AG04450 (cell line): ENCODE data around the gene RPH3AL. TPM values are rescaled to one million over a fixed set of nuclear protein-coding genes. Genes with fewer than 3 reads are reported as not detected.

Experiments used
- CTCF ChIA-PET: fragments of 300-600, 350-600 bp; formaldehyde crosslinking; extraction: SDS; loops from one replicate; lab custom pipeline; 2022; ENCODE audit warnings: antibody characterized with exemption, inconsistent platforms; lab: Charles Lee
- POLR2A ChIA-PET: fragments of 350-600 bp; formaldehyde crosslinking; extraction: SDS; loops from one replicate; lab custom pipeline; 2021; ENCODE audit warnings: antibody characterized with exemption, inconsistent platforms; lab: Yijun Ruan, JAX
- DNase-seq: peaks from one replicate; pipeline ENCODE4 v3.0.0-alpha.2; 2011; ENCODE audit warnings: low read depth, low spot score
- H3K27ac ChIP-seq: one replicate; pipeline ENCODE4 v1.5.1; 2012; ENCODE audit warnings: low read depth, low read length, control low read depth
- H3K27me3 ChIP-seq: one replicate; pipeline ENCODE4 v1.6.0; 2012; ENCODE audit warnings: low read length; ENCODE audit not compliant: control insufficient read depth, insufficient read depth
- H3K4me3 ChIP-seq: 2 replicates; pipeline ENCODE4 v1.5.1; 2011; ENCODE audit warnings: mild to moderate bottlenecking, low read depth, low read length, control low read depth
- H3K9me3 ChIP-seq: 2 replicates; pipeline ENCODE4 v1.5.1; 2012; ENCODE audit warnings: low read length; ENCODE audit not compliant: control insufficient read depth, insufficient read depth
- polyA plus RNA-seq: library from polyadenylated mRNA; depleted of rRNA; stranded (reverse); fragments of >200 nt; gene quantifications from 2 replicates; pipeline ENCODE4 v1.2.3, GENCODE V29; 2011
- TF ChIP-seq, protein P1 (sequence below): IDR thresholded peaks from 2 replicates; pipeline ENCODE4 v1.5.1; 2011; ENCODE audit warnings: low read depth, low read length, control low read depth, inconsistent platforms

Gene RPH3AL
- polyA plus RNA-seq, 1 experiment, result 1.3 TPM

DNA sequence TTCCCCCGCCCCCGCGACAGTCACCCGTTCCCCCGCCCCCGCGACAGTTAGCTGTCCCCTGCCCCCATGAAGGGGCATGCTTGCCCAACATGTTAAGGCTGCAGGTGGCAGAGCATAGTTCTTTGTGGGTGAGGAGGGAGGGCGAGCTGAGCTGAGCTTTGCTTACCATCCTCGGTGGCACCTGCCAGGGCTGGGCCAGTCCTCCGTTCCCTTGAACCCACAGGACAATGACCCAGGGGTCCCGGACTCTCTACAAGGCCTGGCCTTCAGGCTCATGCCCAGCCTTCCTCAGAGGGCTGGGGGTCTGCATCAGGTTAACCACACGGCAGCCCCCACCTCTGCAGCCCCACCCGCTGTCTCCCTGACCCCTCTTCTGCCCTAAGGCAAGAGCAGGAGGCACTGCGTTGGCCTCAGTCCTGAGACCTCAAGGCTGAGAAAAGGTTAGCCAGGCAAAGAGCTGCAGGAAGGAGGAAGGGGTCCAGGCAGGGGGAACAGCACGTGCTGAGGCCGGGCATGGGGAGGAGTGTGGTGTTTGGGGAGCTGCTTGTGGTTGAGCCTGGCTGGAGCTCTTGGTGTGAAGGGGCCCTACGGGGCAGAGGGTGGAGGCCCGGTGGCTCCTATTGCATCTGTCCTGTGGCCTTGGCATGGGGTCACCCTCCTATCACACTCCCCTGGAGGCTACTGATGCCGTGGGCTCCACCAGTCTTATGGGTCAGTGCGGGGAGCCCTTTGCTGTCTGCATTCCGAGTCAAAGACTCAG is 159.8 kb downstream of the RPH3AL start:
- H3K9me3 ChIP-seq, result peaks cover 16% of the 10 kb centered on the region
- H3K4me3 ChIP-seq, result no peak overlapping the region
- H3K27me3 ChIP-seq, result peaks cover 11% of the 10 kb centered on the region
- TF ChIP-seq, protein P1, sequence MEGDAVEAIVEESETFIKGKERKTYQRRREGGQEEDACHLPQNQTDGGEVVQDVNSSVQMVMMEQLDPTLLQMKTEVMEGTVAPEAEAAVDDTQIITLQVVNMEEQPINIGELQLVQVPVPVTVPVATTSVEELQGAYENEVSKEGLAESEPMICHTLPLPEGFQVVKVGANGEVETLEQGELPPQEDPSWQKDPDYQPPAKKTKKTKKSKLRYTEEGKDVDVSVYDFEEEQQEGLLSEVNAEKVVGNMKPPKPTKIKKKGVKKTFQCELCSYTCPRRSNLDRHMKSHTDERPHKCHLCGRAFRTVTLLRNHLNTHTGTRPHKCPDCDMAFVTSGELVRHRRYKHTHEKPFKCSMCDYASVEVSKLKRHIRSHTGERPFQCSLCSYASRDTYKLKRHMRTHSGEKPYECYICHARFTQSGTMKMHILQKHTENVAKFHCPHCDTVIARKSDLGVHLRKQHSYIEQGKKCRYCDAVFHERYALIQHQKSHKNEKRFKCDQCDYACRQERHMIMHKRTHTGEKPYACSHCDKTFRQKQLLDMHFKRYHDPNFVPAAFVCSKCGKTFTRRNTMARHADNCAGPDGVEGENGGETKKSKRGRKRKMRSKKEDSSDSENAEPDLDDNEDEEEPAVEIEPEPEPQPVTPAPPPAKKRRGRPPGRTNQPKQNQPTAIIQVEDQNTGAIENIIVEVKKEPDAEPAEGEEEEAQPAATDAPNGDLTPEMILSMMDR, result no peak
- no peak for DNase-seq
- ChIA-PET POLR2A (no interaction called here), CTCF (no interaction called here)
- H3K27ac ChIP-seq, result no peak overlapping the region

DNA sequence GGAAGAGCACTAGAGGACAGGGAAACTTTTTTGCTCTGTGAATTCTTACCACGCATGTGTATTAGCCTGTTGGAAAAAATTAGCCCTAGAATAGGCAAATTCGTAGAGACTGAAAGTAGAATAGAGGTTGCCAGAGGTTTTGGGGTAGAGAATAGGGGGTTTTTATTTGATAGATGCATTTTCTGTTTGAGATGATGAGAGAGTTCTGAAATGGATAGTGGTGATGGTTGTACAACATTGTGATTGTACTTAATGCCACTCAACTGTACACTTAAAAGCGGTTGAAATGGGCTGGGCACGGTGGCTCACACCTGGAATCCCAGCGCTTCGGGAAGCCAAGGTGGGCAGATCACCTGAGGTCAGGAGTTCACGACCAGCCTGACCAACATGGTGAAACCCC is 163.2 kb downstream of the RPH3AL start:
- H3K9me3 ChIP-seq, result peaks cover 16% of the 10 kb centered on the region

DNA sequence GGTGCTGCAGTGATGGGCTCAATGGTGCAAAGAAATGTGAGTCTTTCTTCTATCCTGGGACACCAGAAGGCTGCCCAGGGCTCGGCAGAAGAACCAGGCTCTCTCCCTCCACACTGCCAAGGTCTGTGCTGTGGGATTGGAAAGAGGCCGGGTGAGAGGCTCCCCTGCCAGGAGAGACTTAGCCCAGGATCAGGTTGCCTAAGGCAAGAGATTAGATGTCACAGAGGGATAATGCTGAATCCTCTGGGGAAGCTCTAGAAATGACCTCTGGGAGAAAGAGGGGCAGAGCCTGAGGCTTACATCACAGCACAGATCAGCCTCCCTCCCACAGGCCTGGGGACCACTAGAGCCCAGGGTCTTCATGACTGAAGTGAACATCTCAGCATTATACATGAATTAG is 165.5 kb downstream of the RPH3AL start:
- Histone ChIP-seq H3K27me3 (peaks cover 20% of the 10 kb centered on the region), H3K4me3 (no peak overlapping the region), H3K9me3 (no peaks in the 10 kb centered on the region), H3K27ac (no peak overlapping the region)
- TF ChIP-seq, protein P1, result no peak
- DNase-seq, result no peak
- POLR2A ChIA-PET, result no interaction called here
- CTCF ChIA-PET, result no interaction called here

More for the DNA sequence above, 163.2 kb downstream of the RPH3AL start:
- no peak for DNase-seq
- Histone ChIP-seq H3K27ac (no peak overlapping the region), H3K27me3 (peaks cover 4% of the 10 kb centered on the region), H3K4me3 (no peak overlapping the region)
- TF ChIP-seq, protein P1, result no peak
- ChIA-PET POLR2A (no interaction called here), CTCF (no interaction called here)

DNA sequence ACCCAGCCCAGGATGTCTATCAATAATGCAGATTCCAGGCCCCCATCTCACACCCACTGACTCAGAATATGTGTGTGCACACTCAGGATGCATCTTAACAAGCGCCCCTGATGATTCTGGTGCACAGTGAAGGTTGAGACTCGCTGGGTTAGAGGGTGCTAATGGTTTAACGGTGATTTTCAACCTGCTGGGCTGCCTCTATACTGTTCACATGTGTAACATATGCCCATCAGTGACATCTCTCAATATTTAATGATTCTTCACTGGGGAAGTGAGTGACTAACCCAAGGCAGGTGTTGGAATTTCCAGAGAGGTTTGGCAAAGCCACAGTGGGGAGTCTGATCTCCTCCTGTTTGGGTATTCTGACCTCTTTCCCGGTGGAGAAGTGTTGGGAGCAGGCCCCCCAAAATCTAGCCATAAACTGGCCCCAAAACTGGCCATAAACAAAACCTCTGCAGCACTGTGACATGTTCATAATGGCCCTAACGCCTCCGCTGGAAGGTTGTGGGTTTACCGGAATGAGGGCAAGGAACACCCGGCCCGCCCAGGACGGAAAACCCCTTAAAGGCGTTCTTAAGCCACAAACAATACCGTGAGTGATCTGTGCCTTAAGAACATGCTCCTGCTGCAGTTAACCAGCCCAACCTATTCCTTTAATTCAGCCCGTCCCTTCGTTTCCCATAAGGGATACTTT is 167.0 kb downstream of the RPH3AL start:
- ChIA-PET CTCF (no interaction called here), POLR2A (no interaction called here)
- Histone ChIP-seq H3K27me3 (peaks cover 25% of the 10 kb centered on the region), H3K9me3 (no peaks in the 10 kb centered on the region), H3K4me3 (no peak overlapping the region), H3K27ac (no peak overlapping the region)
- DNase-seq, result no peak
- TF ChIP-seq, protein P1, result no peak

DNA sequence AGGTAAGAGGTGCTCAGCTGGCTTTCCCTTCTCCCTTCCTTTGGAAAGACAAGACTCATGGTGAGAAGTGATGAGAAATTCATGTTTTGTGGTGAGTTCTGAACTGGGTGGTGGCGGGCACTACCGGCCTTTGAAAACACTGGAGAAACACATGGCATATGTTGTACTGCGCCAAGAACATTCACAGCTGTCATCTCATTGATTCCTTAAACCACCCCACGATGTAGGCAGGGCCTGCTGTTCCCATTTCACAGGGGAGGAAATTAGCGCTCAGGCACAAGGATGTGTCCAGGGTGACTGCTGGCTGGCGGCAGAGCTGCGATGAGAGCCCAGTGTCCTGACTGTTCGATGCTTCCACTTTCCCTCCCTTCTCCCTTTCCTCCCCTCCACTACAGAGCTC is 169.6 kb downstream of the RPH3AL start:
- TF ChIP-seq, protein P1, result no peak
- ChIA-PET POLR2A (no interaction called here), CTCF (interaction anchor here (0.6 kb wide), 1 partner anchor 52 kb away, joined by 3 read pairs; no protein-coding TSS in a partner anchor)
- no peak for DNase-seq
- no peak overlapping the region for H3K27ac ChIP-seq
- H3K9me3 ChIP-seq, result no peaks in the 10 kb centered on the region
- peaks cover 47% of the 10 kb centered on the region for H3K27me3 ChIP-seq
- H3K4me3 ChIP-seq, result no peak overlapping the region
